Testis (tissue), 2 donors: Measurements from ENCODE around the gene PLCH2.

ENCODE experiments used
- CTCF ChIP-seq, 3 experiments: fragments of 450-650 bp in 2 of 3; fragments of 200-600 bp in 1 of 3; sonication (generic) in 1 of 3; IDR thresholded peaks; one replicate each; pipeline ENCODE4 v1.5.1; 2016 to 2019; ENCODE audit warnings: antibody characterized with exemption in 3 of 3, mild to moderate bottlenecking in 2 of 3, moderate library complexity in 1 of 3
- POLR2A ChIP-seq: fragments of 450-650 bp; IDR thresholded peaks from one replicate; pipeline ENCODE4 v1.6.1; 2017; ENCODE audit warnings: antibody characterized with exemption, mild to moderate bottlenecking, moderate library complexity

- TF ChIP-seq CTCF (IDR thresholded peaks at IDR 0.05) (no peak), POLR2A (no peak)
Measured at GRCh38 chr1:2486041-2486440, 10.0 kb downstream of the PLCH2 start.
